ELR (cell line): Measurements from ENCODE around the gene GRID1.
"Not testable (repeated sequence)": the region's sequence is repeated elsewhere in the genome, so short reads cannot be mapped to it uniquely, and the experiment has no call there.

Source experiments
- DNase-seq: peaks from one replicate; pipeline ENCODE4 v3.0.0-alpha.2; 2015; ENCODE audit warnings: low read depth

Gene GRID1

DNA sequence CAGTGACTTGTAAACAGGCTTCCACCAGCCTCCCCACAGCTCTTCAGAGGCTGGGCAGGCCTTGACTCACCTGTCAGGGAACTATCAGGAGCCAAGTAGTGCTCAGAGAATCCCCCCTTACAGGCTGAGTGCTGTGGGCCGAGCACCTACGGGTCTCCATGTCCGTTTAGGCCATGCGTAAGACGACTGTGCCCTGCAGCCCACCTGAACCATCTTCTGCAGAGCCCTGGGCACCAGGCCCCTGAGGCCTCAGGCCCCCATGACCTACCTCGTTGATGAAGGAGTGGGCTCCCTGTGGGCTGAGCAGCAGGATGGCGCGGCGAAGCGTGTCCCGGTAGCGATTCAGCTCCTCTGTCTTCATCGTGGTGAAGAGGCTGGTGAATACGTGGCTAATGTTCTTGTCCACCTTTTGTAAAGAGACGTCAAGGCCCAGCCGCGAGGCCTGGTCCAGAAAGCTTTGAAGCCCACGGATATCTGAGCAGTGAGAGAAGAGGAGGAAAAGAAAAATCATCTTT, 228.0 kb downstream of the GRID1 start:
- no peak for DNase-seq

DNA sequence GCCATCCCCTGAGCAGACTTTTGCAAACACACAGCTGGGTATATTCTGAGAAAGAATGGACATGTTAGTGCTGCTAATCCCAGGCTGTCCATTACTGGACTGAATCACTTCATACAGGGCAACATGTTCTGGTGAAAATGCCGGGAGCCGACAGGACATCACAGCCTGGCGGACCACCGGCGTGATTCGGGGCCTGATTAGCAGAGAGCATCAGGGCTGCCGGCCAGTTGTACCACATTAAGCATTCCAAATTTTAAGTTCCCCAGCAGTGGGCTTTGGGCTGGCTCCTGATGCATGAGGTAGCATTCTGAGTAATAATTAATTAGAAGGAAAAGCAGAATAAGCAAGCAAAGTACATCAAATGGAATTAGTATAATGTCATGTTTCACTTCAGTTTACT, 229.0 kb downstream of the GRID1 start:
- DNase-seq, result no peak

DNA sequence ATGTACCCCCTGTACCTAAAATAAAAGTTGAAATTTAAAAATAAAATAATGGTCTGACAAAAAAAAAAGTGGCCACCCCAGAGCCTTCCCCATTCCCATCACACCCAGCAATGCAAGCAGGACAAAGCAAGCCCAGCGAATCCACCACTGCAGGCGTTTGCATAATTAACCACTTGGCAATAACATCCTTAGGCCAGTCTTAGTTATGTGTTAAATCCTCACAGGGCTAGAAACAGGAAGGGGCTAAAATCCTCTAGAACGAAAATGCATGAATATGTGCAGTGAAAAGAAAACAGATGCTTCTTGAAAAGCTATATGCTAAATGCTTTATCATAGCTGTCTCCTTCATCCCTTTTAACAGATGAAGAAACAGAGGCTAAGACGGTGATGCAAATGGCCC, 229.7 kb downstream of the GRID1 start:
- no peak for DNase-seq

GRCh38 chr10:86135191-86135590, 231.4 kb downstream of the GRID1 start:
- no peak for DNase-seq

DNA sequence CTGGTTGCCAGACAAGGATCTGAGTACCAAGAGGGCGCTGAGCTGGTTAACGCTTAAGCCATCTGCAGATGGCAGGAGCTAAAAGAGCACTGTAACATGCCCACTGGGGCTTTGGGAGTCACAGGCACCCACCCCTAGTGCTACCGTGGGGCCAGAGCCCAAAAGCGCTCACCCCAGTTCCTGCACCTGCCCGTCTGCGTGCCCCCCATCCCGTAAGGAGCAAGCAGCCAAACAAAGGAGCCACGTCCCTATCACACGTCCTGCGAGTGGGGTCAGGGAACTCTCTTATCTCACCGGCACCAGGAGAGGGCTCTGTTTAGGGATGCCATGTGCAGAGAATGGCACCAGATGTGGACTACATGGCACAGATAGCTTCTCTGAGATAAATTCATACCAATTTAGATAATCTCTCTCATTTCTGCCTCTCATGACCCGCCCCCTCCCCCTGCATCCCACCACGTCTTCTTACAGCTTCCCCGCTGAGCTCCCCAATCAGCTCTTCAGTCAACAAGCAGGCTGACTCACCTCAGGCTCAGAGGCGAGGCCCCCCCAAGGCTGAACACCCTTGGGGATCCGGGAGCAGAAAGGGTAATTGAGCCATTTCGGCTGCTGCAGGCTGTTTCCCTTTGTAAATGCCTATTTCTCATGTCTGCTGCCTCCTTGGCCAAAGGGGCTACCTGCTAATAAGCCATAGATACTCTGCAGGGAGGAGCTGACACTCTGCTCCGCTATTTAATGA, 235.7 kb downstream of the GRID1 start:
- no peak for DNase-seq

GRCh38 chr10:86130041-86130440, 236.6 kb downstream of the GRID1 start:
- DNase-seq, result no peak

- DNase-seq, result no peak
Observed at GRCh38 chr10:86128360-86128759, 238.2 kb downstream of the GRID1 start.

GRCh38 chr10:86127274-86127819, 239.2 kb downstream of the GRID1 start:
- DNase-seq, result no peak

GRCh38 chr10:86124734-86125133, 241.9 kb downstream of the GRID1 start:
- no peak for DNase-seq

GRCh38 chr10:86123715-86124114, 242.9 kb downstream of the GRID1 start:
- no peak for DNase-seq

DNA sequence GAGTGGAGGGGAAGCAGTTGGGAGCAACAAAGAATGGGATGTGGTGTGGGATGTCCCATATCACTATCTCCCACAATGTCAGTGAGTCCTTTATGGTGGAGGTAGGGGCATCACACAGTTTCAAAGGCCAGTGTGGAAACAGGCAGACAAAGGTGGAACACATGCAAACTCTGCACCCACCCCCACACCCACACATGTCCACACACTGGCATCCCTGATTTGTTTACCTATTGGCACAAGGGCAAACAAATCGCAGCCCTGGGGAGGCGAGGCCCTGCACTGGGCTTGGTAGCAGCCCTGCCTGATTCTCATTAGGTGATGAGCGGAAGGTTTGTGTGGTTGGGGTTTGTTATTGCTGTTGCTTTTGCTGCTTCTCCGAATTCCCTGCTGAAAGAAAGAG, 243.3 kb downstream of the GRID1 start:
- DNase-seq, result no peak

- no peak for DNase-seq
Observed at GRCh38 chr10:86122646-86123045, 243.9 kb downstream of the GRID1 start.

GRCh38 chr10:86121200-86121599, 245.4 kb downstream of the GRID1 start:
- DNase-seq, result no peak

- DNase-seq, result no peak
Observed at GRCh38 chr10:86117051-86117450, 249.5 kb downstream of the GRID1 start.

DNA sequence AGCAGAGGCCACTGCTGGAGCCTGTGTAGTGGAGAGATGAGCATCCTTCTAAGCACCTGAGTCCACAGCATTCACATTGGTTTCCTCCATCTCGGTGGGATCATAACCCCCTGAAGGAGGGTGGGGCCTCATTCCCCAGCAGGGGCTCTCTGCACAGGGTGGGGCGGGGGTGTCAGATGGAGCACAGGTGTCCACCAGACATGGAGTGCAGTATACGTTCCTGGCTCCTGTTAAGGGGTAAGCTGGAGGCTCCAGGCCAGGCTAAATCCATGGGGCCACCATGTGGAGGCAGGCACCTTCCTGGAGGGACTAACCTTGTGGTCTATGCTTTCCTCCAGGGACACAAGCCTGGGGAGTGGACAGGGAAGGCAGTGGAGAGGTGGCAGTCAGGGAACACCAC, 252.6 kb downstream of the GRID1 start:
- no peak for DNase-seq

GRCh38 chr10:86113501-86113900, 253.1 kb downstream of the GRID1 start:
- no peak for DNase-seq

- no peak for DNase-seq
Observed at GRCh38 chr10:86113044-86113443, 253.6 kb downstream of the GRID1 start.

GRCh38 chr10:86111902-86112545, 254.6 kb downstream of the GRID1 start:
- DNase-seq, result no peak

DNA sequence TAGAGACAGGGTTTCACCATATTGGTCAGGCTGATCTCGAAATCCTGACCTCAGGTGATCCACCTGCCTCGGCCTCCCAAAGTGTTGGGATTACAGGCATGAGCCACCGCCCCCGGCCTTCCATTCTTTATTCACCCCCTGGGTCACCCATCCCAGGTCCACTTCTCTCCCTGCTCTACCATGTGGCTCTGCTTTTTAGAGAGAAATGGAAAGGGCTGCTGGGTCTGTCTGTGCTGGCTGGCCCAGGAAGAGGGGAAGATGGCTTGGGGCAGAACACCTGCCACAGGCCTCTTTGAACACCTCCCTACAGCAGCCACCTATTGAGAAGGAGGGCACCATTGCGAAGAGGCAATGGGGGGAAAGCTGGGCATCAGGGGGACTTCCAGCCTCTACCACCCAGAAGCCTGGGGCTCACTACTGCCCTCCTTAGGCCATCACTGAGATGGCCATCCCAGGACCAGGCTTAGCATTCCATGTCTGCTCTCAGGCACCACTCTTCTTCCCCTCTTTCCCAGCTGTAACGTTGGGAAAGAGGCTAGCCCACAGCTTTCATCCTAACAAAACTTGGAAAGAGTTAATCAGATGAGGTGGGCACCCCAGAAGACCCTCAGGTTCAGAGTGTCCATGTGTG, 256.3 kb downstream of the GRID1 start:
- DNase-seq, result no peak

GRCh38 chr10:86109421-86109820, 257.2 kb downstream of the GRID1 start:
- DNase-seq, result no peak

- no peak for DNase-seq
Observed at GRCh38 chr10:86108696-86109095, 257.9 kb downstream of the GRID1 start.

DNA sequence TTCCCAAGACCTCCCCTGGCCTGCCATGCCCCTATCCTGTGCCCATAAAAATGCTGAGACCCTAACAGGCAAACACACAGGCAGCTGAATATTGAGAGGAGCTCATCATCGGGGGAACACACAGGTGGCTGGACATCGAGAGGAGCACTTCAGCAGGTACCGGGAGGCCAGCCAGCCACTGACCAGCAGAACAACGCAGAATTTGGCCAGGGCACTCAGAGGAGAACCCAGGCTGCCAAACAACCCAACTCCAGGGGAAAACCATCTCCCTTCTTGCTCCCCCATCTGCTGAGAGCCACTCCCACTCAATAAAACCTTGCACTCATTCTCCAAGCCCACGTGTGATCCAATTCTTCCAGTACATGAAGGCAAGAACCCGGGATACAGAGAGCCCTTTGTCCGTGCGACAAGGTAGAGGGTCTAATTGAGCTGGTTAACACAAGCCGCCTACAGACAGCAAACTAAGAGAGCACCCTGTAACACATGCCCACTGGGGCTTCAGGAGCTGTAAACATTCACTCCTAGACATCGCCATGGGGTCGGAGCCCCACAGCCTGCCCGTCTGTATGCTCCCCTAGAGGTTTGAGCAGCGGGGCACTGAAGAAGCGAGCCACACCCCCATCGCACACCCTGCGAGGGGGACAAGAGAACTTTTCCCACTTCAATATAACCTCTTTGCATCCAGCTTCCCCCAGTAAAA, 258.8 kb downstream of the GRID1 start:
- not testable (repeated sequence) for DNase-seq
